PFSK-1 (cell line): ENCODE data around the gene EIF2B4.

Experiments used
- FOXP2 ChIP-seq: optimal IDR thresholded peaks from 2 replicates; pipeline ENCODE3; 2011; ENCODE audit warnings: borderline replicate concordance, control low read depth, inconsistent platforms; ENCODE audit not compliant: insufficient read depth; ENCODE audit errors: extremely low read length, extremely low read depth
- POLR2AphosphoS5 ChIP-seq: IDR thresholded peaks from 2 replicates; pipeline ENCODE4 v1.6.1; 2012; ENCODE audit warnings: low read depth, mild to moderate bottlenecking, control low read depth, low read length, moderate library complexity
- REST ChIP-seq, 2 experiments: IDR thresholded peaks; 2 replicates each; pipeline versions ENCODE4 v1.6.1 to v1.8.0; 2011 to 2012; ENCODE audit warnings: low read depth in 2 of 2, low read length in 2 of 2, control low read depth in 1 of 2, inconsistent platforms in 1 of 2, mild to moderate bottlenecking in 1 of 2, moderate library complexity in 1 of 2; ENCODE audit not compliant: insufficient read depth in 1 of 2
- SIN3A ChIP-seq: IDR thresholded peaks from 2 replicates; pipeline ENCODE4 v1.6.1; 2012; ENCODE audit warnings: mild to moderate bottlenecking, low read length, moderate library complexity, borderline replicate concordance; ENCODE audit not compliant: insufficient read depth
- TAF1 ChIP-seq: IDR thresholded peaks from 2 replicates; pipeline ENCODE4 v1.6.1; 2012; ENCODE audit warnings: low read length, control low read depth, borderline replicate concordance; ENCODE audit not compliant: insufficient read depth

EIF2B4 gene

GRCh38 chr2:27379383-27379835 lies 9.3 kb upstream of the EIF2B4 start:
- TF ChIP-seq REST (IDR thresholded peaks at IDR 0.05; ENCODE audit: insufficient read depth in 1 of 2, low read depth in 2 of 2, low read length in 2 of 2) (no peak), POLR2AphosphoS5 (no peak), SIN3A (no peak), FOXP2 (no peak), TAF1 (no peak)

GRCh38 chr2:27378809-27379290 lies 8.7 kb upstream of the EIF2B4 start:
- no peak for TF ChIP-seq TAF1
- no peak for TF ChIP-seq POLR2AphosphoS5
- no peak for TF ChIP-seq FOXP2
- no peak for TF ChIP-seq SIN3A
- no peak for TF ChIP-seq REST (IDR thresholded peaks at IDR 0.05; ENCODE audit: insufficient read depth in 1 of 2, low read depth in 2 of 2, low read length in 2 of 2)

DNA sequence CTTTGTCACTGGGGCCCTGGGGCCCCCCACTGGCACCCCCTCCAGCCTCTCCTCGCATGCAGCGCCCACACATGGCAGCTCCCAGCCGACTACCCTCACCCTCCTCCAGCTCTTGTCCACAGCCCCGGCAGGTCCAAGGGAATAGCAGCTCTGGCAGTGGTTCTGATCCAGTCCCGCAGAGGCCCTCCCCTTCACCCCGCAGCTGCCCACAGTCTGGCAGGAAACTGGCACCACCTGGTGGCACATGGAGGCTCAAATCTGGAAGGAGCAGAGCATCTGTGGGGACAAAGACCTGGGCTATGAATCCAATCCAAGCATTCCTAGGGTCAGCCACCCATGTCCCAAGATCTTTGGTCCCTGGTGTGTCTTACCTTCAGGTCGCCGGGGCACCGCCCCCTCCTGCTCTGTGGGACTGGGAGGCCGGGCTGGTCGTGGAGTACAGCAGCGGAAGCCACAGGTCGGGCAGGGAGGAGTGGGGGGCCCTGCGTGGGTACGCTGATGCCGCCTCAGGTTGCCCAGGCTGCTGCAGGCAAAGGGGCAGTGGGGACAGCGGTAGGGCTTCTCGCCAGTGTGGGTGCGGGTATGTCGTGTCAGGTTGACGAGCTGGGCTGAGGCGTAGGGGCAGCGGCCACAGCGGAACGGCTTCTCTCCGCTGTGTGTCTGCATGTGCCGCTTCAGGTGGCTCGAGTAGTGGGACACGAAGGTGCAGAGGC lies 8.1 kb upstream of the EIF2B4 start:
- TF ChIP-seq TAF1 (no peak), SIN3A (no peak), FOXP2 (no peak), POLR2AphosphoS5 (peak; percentile 14; the same call in 1 of the 2 replicates), REST (IDR thresholded peaks at IDR 0.05; ENCODE audit: insufficient read depth in 1 of 2, low read depth in 2 of 2, low read length in 2 of 2) (no peak)

GRCh38 chr2:27377618-27378095 lies 7.5 kb upstream of the EIF2B4 start:
- no peak for TF ChIP-seq TAF1
- TF ChIP-seq REST (IDR thresholded peaks at IDR 0.05; ENCODE audit: insufficient read depth in 1 of 2, low read depth in 2 of 2, low read length in 2 of 2), result no peak
- peak; percentile 38 for TF ChIP-seq POLR2AphosphoS5
